Fibroblast of villous mesenchyme (primary cell): ENCODE results near the gene ADAMTS18. TPM values are rescaled to one million over a fixed set of nuclear protein-coding genes. Genes with fewer than 3 reads are reported as not detected.

Experiments used
- DNase-seq: peaks from one replicate; pipeline ENCODE4 v3.0.0-alpha.2; 2010; ENCODE audit warnings: low read depth
- H3K4me3 ChIP-seq: 2 replicates; pipeline ENCODE4 v1.5.1; 2011; ENCODE audit warnings: low read depth, mild to moderate bottlenecking, low read length
- total RNA-seq: library from RNA; depleted of rRNA; stranded (reverse); fragments of >200 nt; gene quantifications from 2 replicates; pipeline ENCODE4 v1.2.3, GENCODE V29; 2012
- TF ChIP-seq, protein P1 (sequence below): IDR thresholded peaks from 2 replicates; pipeline ENCODE4 v1.5.1; 2012; ENCODE audit warnings: low read depth, mild to moderate bottlenecking, low read length; ENCODE audit not compliant: insufficient read depth

ADAMTS18 gene
- total RNA-seq, 1 donor = not detected

DNA sequence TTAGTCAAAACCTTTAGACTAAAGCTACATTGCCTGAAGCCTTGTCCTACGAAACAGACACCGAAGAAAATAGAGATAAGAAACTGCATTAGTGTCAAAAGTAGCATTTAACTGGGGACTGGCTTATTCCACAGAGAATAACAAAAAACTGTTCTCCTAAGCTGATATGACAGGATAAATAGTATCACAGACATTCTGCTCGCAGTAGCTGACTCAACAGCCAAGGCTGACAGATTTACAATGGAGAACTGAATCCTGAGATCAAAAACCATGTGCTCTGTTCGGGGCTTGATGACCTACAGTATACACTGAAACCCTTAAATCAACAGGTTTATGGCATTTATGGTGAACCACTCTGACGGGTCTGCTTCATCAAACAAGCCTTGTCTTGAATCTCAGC lies 25.5 kb downstream of the ADAMTS18 start:
- H3K4me3 ChIP-seq = no peak overlapping the region
- DNase-seq = no peak
- TF ChIP-seq, protein P1, sequence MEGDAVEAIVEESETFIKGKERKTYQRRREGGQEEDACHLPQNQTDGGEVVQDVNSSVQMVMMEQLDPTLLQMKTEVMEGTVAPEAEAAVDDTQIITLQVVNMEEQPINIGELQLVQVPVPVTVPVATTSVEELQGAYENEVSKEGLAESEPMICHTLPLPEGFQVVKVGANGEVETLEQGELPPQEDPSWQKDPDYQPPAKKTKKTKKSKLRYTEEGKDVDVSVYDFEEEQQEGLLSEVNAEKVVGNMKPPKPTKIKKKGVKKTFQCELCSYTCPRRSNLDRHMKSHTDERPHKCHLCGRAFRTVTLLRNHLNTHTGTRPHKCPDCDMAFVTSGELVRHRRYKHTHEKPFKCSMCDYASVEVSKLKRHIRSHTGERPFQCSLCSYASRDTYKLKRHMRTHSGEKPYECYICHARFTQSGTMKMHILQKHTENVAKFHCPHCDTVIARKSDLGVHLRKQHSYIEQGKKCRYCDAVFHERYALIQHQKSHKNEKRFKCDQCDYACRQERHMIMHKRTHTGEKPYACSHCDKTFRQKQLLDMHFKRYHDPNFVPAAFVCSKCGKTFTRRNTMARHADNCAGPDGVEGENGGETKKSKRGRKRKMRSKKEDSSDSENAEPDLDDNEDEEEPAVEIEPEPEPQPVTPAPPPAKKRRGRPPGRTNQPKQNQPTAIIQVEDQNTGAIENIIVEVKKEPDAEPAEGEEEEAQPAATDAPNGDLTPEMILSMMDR = no peak

DNA sequence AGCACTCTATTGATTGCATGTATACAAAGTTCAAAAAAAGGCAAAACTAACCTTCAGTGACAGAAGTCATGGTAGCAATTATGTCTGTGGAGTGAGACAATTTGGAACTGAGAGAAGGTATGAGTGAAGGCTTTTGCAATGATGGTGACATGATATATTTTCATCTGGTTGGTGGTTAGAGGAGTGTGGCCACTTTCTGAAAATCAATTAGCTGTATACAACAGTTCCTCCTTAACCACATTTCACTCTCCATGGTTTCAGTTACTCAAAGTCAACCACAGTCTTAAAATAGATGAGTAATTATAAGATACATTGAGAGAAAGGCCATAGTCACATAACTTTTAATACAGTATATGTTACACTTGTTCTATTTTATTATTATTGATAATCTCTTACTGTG lies 26.2 kb downstream of the ADAMTS18 start:
- DNase-seq = no peak
- H3K4me3 ChIP-seq = no peak overlapping the region
- TF ChIP-seq, protein P1 = no peak

DNA sequence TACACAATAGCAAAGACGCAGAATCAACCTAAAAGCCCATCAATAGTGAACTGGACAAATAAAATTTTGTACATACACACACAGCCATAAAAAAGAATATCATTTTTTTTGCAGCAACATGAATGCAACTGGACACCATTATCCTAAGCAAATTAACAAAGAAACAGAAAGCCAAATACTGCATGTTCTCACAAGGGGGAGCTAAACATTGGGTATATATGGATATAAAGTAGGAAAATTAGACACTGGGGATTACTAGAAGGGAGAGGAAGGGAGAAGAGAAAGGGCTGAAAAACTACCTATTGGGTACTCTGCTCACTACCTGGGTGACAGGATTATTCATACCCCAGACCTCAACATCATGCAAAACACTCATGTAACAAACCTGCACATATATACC lies 28.2 kb downstream of the ADAMTS18 start:
- H3K4me3 ChIP-seq = no peak overlapping the region
- TF ChIP-seq, protein P1 = peak; percentile 45
- DNase-seq = peak; percentile 13

DNA sequence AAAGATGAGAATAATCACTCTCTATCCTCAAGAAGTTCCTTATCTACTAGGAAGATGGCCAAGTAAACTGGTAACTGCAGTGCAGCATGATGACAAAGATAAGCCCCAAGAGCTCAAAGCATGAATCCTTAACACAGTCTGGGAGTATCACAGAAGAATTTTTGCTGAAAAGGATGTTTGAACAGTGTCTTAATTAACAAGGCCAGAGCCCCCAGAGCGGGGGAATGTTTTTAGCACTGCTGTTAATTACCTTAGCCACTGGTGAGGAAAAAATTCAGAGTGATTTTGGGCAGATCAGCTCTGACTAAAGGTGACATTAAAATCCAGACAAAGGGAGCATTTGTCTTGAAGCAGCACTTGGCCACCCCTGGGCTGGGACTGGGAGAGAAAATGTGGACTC lies 30.1 kb downstream of the ADAMTS18 start:
- DNase-seq = no peak
- H3K4me3 ChIP-seq = no peak overlapping the region
- TF ChIP-seq, protein P1 = no peak

DNA sequence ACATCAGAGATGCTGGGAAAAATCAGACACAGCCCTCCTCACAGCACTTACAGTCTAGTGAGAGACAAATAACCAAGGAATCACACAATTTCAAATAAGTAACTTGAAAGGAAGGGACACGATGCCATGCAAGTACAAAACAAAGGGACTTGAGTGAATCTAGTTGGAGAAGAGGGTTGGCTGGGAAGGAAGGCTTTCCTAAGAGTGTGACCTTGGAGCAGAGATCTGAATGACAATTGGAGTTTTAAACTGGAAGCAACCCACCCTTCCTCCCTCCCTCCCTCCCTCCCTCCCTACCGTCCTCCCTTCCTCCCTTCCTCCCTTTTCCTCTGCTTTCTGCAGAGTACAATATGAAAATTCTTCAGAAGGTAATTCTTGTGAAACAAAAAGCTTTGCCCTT lies 31.1 kb downstream of the ADAMTS18 start:
- TF ChIP-seq, protein P1 = no peak
- no peak overlapping the region for H3K4me3 ChIP-seq
- DNase-seq = no peak

DNA sequence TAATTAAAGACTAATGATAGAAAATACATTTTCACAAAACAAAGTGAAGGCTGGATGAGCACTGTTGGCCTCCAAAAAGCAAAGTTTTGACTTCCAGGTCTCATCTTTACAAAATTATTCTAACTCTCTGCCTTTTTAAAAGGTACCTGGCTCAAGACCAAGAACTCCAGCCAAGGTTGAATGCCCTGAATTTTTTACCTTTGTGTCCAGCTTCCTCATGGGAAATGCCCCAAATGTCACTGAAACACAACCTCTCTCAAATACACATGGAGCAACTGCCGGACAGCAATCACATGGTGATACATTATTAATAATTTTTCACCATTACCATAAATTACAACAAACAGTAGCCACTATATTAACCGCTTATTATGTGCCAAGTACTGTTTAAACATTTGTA lies 32.2 kb downstream of the ADAMTS18 start:
- TF ChIP-seq, protein P1 = no peak
- DNase-seq = no peak
- no peak overlapping the region for H3K4me3 ChIP-seq

DNA sequence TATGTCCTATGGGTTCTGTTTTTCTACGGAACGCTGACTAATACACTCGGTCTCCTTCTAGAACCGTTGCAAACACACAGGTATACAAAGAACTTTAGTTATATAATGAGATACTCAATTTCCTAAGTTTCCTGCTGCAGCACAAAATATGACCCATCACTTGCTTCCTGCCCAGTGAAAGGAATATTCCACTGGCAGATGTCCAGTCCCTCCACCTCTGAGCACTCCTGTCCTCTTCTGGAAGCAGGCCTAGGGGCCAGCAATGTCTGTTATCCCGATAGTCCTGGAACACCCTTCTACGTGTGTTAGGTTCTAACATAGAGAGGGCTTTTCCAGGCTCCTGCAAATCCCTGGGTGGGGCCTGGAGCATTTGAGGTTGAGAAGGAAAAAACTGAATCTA lies 32.7 kb downstream of the ADAMTS18 start:
- H3K4me3 ChIP-seq = no peak overlapping the region
- TF ChIP-seq, protein P1 = no peak
- no peak for DNase-seq
